HCT116 (cell line): ENCODE results near the gene FAM83G. TPM values are rescaled to one million over a fixed set of nuclear protein-coding genes. Genes with fewer than 3 reads are reported as not detected.

Experiments used
- ATAC-seq: fragments of 200-7000 bp; cut with Tn5 transposase; 2 replicates; pipeline ENCODE4 v1.9.1; 2020; ENCODE audit warnings: mild to moderate bottlenecking, moderate library complexity
- BruUV-seq: library from RNA; stranded (reverse); fragments of 400-500 nt; replicated peaks from 2 replicates; lab custom pipeline; 2021; lab: Mats Ljungman, UMichigan
- CTCF ChIA-PET: fragments of 300-600 bp; sonication (Branson Sonifier 250); formaldehyde crosslinking; loops from one replicate; lab custom pipeline; 2021; ENCODE audit warnings: antibody characterized with exemption; lab: Charles Lee
- POLR2A ChIA-PET: fragments of 300-600, 350-600 bp; sonication (Branson Sonifier 250); formaldehyde crosslinking; loops from one replicate; lab custom pipeline; 2021; ENCODE audit warnings: antibody characterized with exemption; lab: Charles Lee
- RAD21 ChIA-PET, 2 experiments: fragments of 300-600 bp; sonication (Branson Sonifier 250); formaldehyde crosslinking; loops; one replicate each; lab custom pipeline; 2023; ENCODE audit warnings: low total read pairs in 2 of 2; ENCODE audit not compliant: uncharacterized antibody in 2 of 2, unreplicated experiment in 2 of 2, low non-redundant PET in 1 of 2; lab: Charles Lee
- DNase-seq: peaks from one replicate; pipeline ENCODE4 v3.0.0-alpha.2; 2010; ENCODE audit warnings: low read depth, low spot score
- H2AFZ ChIP-seq: fragments of 200-600 bp; shearing (Covaris generic), sonication (generic); 2 replicates; pipeline ENCODE4 v1.6.1; 2017; ENCODE audit warnings: low read depth, mixed run types, mixed read lengths, antibody characterized with exemption, low read length; ENCODE audit not compliant: poor library complexity, severe bottlenecking
- H3K27ac ChIP-seq: 2 replicates; pipeline ENCODE4 v1.5.1; 2012; ENCODE audit warnings: low read depth, low read length
- H3K27me3 ChIP-seq: fragments of 200-600 bp; sonication (generic); 2 replicates; pipeline ENCODE4 v1.6.1; 2016; ENCODE audit warnings: mixed run types, low read length, mixed read lengths; ENCODE audit not compliant: insufficient read depth
- H3K36me3 ChIP-seq, 2 experiments: fragments of 200-500 bp in 1 of 2; fragments of 200-600 bp in 1 of 2; sonication (Bioruptor generic) in 1 of 2; sonication (generic) in 1 of 2; 2 replicates each; pipeline versions ENCODE4 v1.5.1 to v1.6.1; 2014 to 2016; ENCODE audit warnings: low read length in 2 of 2, inconsistent platforms in 1 of 2, mixed read lengths in 1 of 2, mixed run types in 1 of 2; ENCODE audit not compliant: insufficient read depth in 2 of 2, control insufficient read depth in 1 of 2
- H3K4me1 ChIP-seq, 2 experiments: fragments of 200-600 bp in 1 of 2; sonication (generic) in 1 of 2; 2 replicates each; pipeline versions ENCODE4 v1.5.1 to v1.6.1; 2012 to 2017; ENCODE audit warnings: low read length in 2 of 2, inconsistent platforms in 1 of 2, mild to moderate bottlenecking in 1 of 2, mixed read lengths in 1 of 2, mixed run types in 1 of 2, moderate library complexity in 1 of 2; ENCODE audit not compliant: insufficient read depth in 2 of 2, control insufficient read depth in 1 of 2
- H3K4me2 ChIP-seq: fragments of 200-600 bp; sonication (generic); 2 replicates; pipeline ENCODE4 v1.6.1; 2017; ENCODE audit warnings: mixed run types, low read length, mixed read lengths
- H3K4me3 ChIP-seq, 2 experiments: fragments of 200-600 bp in 1 of 2; sonication (generic) in 1 of 2; replicated peaks in 1 of 2; 2 replicates each; pipeline ENCODE4 v1.5.1; 2011 to 2016; ENCODE audit warnings: low read length in 2 of 2, control low read depth in 1 of 2, low read depth in 1 of 2, mild to moderate bottlenecking in 1 of 2, mixed read lengths in 1 of 2, mixed run types in 1 of 2
- H3K79me2 ChIP-seq: fragments of 200-600 bp; sonication (generic); 2 replicates; pipeline ENCODE4 v1.6.1; 2017; ENCODE audit warnings: mild to moderate bottlenecking, mixed run types, low read length, moderate library complexity, mixed read lengths; ENCODE audit not compliant: insufficient read depth
- H3K9ac ChIP-seq: fragments of 200-600 bp; sonication (generic); 2 replicates; pipeline ENCODE4 v1.6.1; 2016; ENCODE audit warnings: low read length, mixed read lengths
- H3K9me2 ChIP-seq: fragments of 200-600 bp; sonication (generic), shearing (Covaris generic); 2 replicates; pipeline ENCODE4 v1.6.1; 2017; ENCODE audit warnings: mixed run types, mild to moderate bottlenecking, moderate library complexity; ENCODE audit not compliant: insufficient read depth
- H3K9me3 ChIP-seq, 2 experiments: fragments of 200-500 bp in 1 of 2; fragments of 200-600 bp in 1 of 2; sonication (Bioruptor generic) in 1 of 2; sonication (generic) in 1 of 2; 2 replicates each; pipeline ENCODE4 v1.6.1; 2014 to 2017; ENCODE audit warnings: low read length in 2 of 2, mixed read lengths in 2 of 2, inconsistent platforms in 1 of 2, low read depth in 1 of 2, mild to moderate bottlenecking in 1 of 2, mixed run types in 1 of 2, moderate library complexity in 1 of 2; ENCODE audit not compliant: control insufficient read depth in 1 of 2, insufficient read depth in 1 of 2
- H4K20me1 ChIP-seq: fragments of 200-600 bp; sonication (generic), shearing (Covaris generic); 2 replicates; pipeline ENCODE4 v1.6.1; 2017; ENCODE audit warnings: mixed run types, mild to moderate bottlenecking, moderate library complexity; ENCODE audit not compliant: insufficient read depth
- ATF3 ChIP-seq: IDR thresholded peaks from 2 replicates; pipeline ENCODE4 v1.6.1; 2012
- CBX3 ChIP-seq: IDR thresholded peaks from 2 replicates; pipeline ENCODE4 v1.6.1; 2012; ENCODE audit warnings: low read depth
- CEBPB ChIP-seq: IDR thresholded peaks from 2 replicates; pipeline ENCODE4 v1.6.1; 2012; ENCODE audit warnings: low read depth
- CTCF ChIP-seq, 3 experiments: fragments of 200-600 bp in 1 of 3; sonication (generic) in 1 of 3; IDR thresholded peaks in 2 of 3; conservative IDR thresholded peaks in 1 of 3; 2 replicates each; pipeline ENCODE4 v1.5.1; 2012 to 2017; ENCODE audit warnings: low read depth in 2 of 3, low read length in 2 of 3, antibody characterized with exemption in 1 of 3, borderline replicate concordance in 1 of 3, control low read depth in 1 of 3, mild to moderate bottlenecking in 1 of 3, mixed read lengths in 1 of 3, mixed run types in 1 of 3, moderate library complexity in 1 of 3; ENCODE audit not compliant: insufficient read depth in 1 of 3
- EGR1 ChIP-seq: IDR thresholded peaks from 2 replicates; pipeline ENCODE4 v1.6.1; 2012; ENCODE audit warnings: low read depth
- EZH2 ChIP-seq: fragments of 200-600 bp; sonication (generic); IDR thresholded peaks from 2 replicates; pipeline ENCODE4 v1.6.1; 2017; ENCODE audit warnings: antibody characterized with exemption, mixed run types
- EZH2phosphoT487 ChIP-seq: fragments of 200-600 bp; IDR thresholded peaks from 2 replicates; pipeline ENCODE4 v1.6.1; 2018; ENCODE audit warnings: antibody characterized with exemption, borderline replicate concordance
- FOSL1 ChIP-seq: IDR thresholded peaks from 2 replicates; pipeline ENCODE4 v1.6.1; 2012; ENCODE audit warnings: low read depth
- JUND ChIP-seq: IDR thresholded peaks from 2 replicates; pipeline ENCODE4 v1.6.1; 2012
- MAX ChIP-seq: IDR thresholded peaks from 2 replicates; pipeline ENCODE4 v1.6.1; 2012
- POLR2A ChIP-seq: IDR thresholded peaks from 2 replicates; pipeline ENCODE4 v1.7.0; 2011; ENCODE audit warnings: borderline replicate concordance; ENCODE audit not compliant: insufficient read depth, insufficient read length; ENCODE audit errors: extremely low read depth
- POLR2AphosphoS5 ChIP-seq: IDR thresholded peaks from 2 replicates; pipeline ENCODE4 v1.6.1; 2011; ENCODE audit warnings: mild to moderate bottlenecking, low read depth, low read length, moderate library complexity
- REST ChIP-seq: IDR thresholded peaks from 2 replicates; pipeline ENCODE4 v1.6.1; 2012; ENCODE audit warnings: low read depth
- SP1 ChIP-seq: IDR thresholded peaks from 2 replicates; pipeline ENCODE4 v1.6.1; 2012; ENCODE audit warnings: low read depth
- SRF ChIP-seq: IDR thresholded peaks from 2 replicates; pipeline ENCODE4 v1.6.1; 2012; ENCODE audit warnings: low read depth
- TCF7L2 ChIP-seq: IDR thresholded peaks from 2 replicates; pipeline ENCODE4 v1.7.0; 2011; ENCODE audit warnings: borderline replicate concordance, inconsistent platforms; ENCODE audit not compliant: insufficient read depth, insufficient read length; ENCODE audit errors: extremely low read depth
- ZBTB33 ChIP-seq: IDR thresholded peaks from 2 replicates; pipeline ENCODE4 v1.6.1; 2011; ENCODE audit warnings: mild to moderate bottlenecking, low read length, moderate library complexity; ENCODE audit not compliant: insufficient replicate concordance; ENCODE audit errors: extremely low read depth
- ZFX ChIP-seq: fragments of 450-650 bp; IDR thresholded peaks from 2 replicates; pipeline ENCODE4 v1.6.1; 2017
- intact Hi-C: fragments of 100-400 bp; cut with micrococcal nuclease; formaldehyde crosslinking; loops from 2 replicates; pipeline ENCODE4 v1.10.0; 2022
- total RNA-seq: library from RNA; stranded (reverse); gene quantifications from one replicate; pipeline ENCODE4 v1.2.1, GENCODE V29; 2021; ENCODE audit not compliant: unreplicated experiment

The FAM83G gene
- total RNA-seq, 1 experiment from 2014 or later, result 33.9 TPM

GRCh38 chr17:18959845-18960240 is 44.7 kb downstream of the FAM83G start (continued):
- TF ChIP-seq ZBTB33 (no peak), EZH2 (no peak)

GRCh38 chr17:18959071-18959844 is 45.3 kb downstream of the FAM83G start:
- DNase-seq, result no peak
- ChIA-PET RAD21 (no interaction called here), CTCF (no interaction called here), POLR2A (no interaction called here)
- Histone ChIP-seq H3K4me3 (no peak overlapping the region), H3K27me3 (no peaks in the 10 kb centered on the region), H3K4me2 (no peak overlapping the region), H3K27ac (no peak overlapping the region), H2AFZ (no peak overlapping the region), H3K4me1 (peaks cover 6 to 22% of the 10 kb centered on the region in 2 experiments; a peak in 3 of 4 replicates), H3K9me3 (no peaks in the 10 kb centered on the region), H3K9me2 (no peaks in the 10 kb centered on the region), H3K36me3 (no peaks in the 10 kb centered on the region), H4K20me1 (no peaks in the 10 kb centered on the region), H3K79me2 (no peaks in the 10 kb centered on the region), H3K9ac (no peak overlapping the region)
- no peak for ATAC-seq
- intact Hi-C loops, result no loop called here
- BruUV-seq, result no TSS peak
- TF ChIP-seq ZFX (no peak), POLR2A (no peak), POLR2AphosphoS5 (no peak), ATF3 (no peak), EGR1 (no peak), SRF (no peak), REST (no peak), EZH2phosphoT487 (no peak), FOSL1 (no peak), CBX3 (no peak), CEBPB (no peak), MAX (no peak), SP1 (no peak), TCF7L2 (no peak), CTCF (IDR thresholded peaks at IDR 0.05 in 2 of 3, conservative IDR thresholded peaks at IDR 0.05 in 1 of 3; ENCODE audit: borderline replicate concordance in 1 of 3, insufficient read depth in 1 of 3, low read depth in 2 of 3, low read length in 2 of 3) (no peak), JUND (no peak)
